Colonic mucosa (tissue), 4 donors: ENCODE measurements around the gene SLC35E1. TPM values are rescaled to one million over a fixed set of nuclear protein-coding genes. Genes with fewer than 3 reads are reported as not detected.

Source experiments
- DNase-seq: peaks from one replicate; pipeline ENCODE4 v3.0.0-alpha.2; 2020
- H3K27ac ChIP-seq: fragments of 200-600 bp; one replicate; pipeline ENCODE4 v1.8.0; 2021
- H3K27me3 ChIP-seq: fragments of 200-600 bp; one replicate; pipeline ENCODE4 v1.8.0; 2021
- H3K36me3 ChIP-seq: fragments of 200-600 bp; one replicate; pipeline ENCODE4 v1.8.0; 2021
- H3K4me1 ChIP-seq: fragments of 200-600 bp; one replicate; pipeline ENCODE4 v1.8.0; 2021; ENCODE audit warnings: mild to moderate bottlenecking
- H3K4me3 ChIP-seq: fragments of 200-600 bp; one replicate; pipeline ENCODE4 v1.8.0; 2021
- H3K9ac ChIP-seq, 2 donors: one replicate each; pipeline ENCODE4 v1.7.0; 2013; ENCODE audit warnings: control low read depth in 2 of 2, low read depth in 2 of 2, low read length in 2 of 2
- H3K9me3 ChIP-seq: fragments of 200-600 bp; one replicate; pipeline ENCODE4 v1.8.0; 2021
- intact Hi-C: fragments of 100-400 bp; cut with DNase I; formaldehyde crosslinking; loops from one replicate; pipeline ENCODE4 v1.14.1; 2022
- total RNA-seq, 2 donors: library from RNA; stranded (reverse); fragmentation: NEBNext Ultra II Directional in 1 of 2; extraction: Animal tissue kit (Norgen Biotek cat#: 25700) in 1 of 2; gene quantifications; one replicate each; pipeline ENCODE4 v1.2.1, GENCODE V29; 2021
- TF ChIP-seq, protein P1 (sequence below): fragments of 200-600 bp; IDR thresholded peaks from one replicate; pipeline ENCODE4 v1.8.0; 2022; ENCODE audit warnings: antibody characterized with exemption, mild to moderate bottlenecking
- donor health status: healthy.
- donor health status: DM: no; HTN: no; CAD: no.
- donor health status: DM: no; HTN: no; CAD: no.

The SLC35E1 gene
- 10 to 100 TPM; 44.4 to 47.7 TPM for total RNA-seq

DNA sequence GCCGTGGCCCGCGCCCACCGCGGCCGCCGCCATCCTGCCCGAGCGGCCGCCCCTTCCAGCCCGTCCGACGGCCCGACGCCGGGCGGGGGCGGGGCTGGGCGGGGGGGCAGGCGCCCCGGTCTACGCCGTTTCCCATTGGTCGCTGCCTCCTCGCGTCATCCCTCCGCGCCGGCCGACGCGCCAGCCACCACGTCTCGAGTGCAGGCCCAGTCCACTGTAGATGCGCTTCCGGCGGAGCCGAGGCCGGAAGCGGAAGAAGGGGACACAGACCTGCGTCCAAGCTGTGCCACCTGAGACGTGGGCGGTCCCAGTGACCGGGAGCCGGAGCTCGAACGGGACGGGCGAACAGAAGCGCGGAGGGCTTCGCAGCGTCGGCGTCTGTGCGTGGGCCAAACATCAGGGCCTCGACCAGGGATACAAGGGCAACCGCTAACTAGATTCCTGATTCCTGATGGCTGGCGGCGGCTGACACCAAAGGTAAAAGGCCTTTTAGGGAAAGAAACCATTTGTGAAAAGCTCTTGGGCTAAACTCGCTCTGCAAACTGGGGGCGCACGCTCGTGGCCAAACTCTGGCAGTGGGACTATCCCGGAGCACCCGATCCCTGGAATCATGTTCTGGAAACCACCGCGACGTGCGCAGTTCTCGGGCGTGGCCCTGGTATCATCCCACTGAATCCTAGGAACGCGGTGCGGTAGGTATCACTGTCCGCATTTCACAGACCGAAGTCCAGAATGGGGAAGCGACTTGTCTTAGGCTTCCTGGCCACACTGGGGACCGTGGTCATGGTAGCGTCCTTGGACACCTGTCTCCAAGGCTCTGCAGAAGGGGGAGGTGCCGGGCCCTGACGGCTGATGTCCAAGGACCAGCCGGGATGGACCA lies at the start of gene SLC35E1:
SLC35E1 (minus strand) TSS at position 84 of the 880 bp plus-strand sequence; CDS start at position 33, 51 bp downstream.
- Histone ChIP-seq H3K27me3 (no peaks in the 10 kb centered on the region), H3K4me1 (peaks cover 8% of the 10 kb centered on the region), H3K4me3 (peak within 1 kb of the TSS; percentile 99), H3K9me3 (no peaks in the 10 kb centered on the region), H3K9ac (peak within 1 kb of the TSS; percentile 88 to 92), H3K27ac (peak within 1 kb of the TSS; percentile 80), H3K36me3 (peaks cover 7% of the 10 kb centered on the region)
- TF ChIP-seq, protein P1, sequence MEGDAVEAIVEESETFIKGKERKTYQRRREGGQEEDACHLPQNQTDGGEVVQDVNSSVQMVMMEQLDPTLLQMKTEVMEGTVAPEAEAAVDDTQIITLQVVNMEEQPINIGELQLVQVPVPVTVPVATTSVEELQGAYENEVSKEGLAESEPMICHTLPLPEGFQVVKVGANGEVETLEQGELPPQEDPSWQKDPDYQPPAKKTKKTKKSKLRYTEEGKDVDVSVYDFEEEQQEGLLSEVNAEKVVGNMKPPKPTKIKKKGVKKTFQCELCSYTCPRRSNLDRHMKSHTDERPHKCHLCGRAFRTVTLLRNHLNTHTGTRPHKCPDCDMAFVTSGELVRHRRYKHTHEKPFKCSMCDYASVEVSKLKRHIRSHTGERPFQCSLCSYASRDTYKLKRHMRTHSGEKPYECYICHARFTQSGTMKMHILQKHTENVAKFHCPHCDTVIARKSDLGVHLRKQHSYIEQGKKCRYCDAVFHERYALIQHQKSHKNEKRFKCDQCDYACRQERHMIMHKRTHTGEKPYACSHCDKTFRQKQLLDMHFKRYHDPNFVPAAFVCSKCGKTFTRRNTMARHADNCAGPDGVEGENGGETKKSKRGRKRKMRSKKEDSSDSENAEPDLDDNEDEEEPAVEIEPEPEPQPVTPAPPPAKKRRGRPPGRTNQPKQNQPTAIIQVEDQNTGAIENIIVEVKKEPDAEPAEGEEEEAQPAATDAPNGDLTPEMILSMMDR, result no peak
- peak; percentile 96 for DNase-seq
- intact Hi-C loops, result loop anchor here (5.0 kb wide), 1 partner anchor 55 kb away; the partner anchor contains the start of gene MED26

DNA sequence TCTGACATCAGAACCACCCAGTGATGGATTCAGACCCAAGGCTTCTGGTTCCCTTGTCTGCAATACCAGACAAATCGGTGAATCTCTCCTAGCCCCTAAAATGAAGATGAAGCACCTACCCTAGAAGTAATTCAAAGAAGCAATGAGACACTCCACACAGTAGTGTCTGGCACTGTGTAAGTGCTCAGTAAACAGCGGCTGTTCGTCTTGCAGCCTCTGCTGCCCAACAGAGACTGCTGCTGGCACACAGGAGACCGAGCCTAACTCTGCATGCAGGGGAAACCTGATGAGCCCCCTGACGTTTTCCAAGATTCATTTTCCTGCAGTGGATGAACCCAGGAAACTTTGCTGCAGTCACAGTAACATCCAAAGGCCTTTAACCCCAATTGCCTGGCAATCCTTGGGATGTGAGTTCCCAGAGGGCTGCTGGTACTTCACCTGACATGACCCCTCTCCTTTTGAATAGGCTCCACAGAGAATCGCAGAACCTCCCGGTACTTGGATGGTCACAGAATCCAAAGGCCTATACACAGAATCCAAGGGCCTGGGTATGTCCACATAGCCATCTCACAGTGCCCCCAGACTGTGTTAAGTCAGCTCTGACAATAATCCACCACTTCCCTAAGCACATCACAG lies 49.1 kb upstream of the SLC35E1 start:
- Histone ChIP-seq H3K9ac (no peak overlapping the region), H3K4me1 (no peaks in the 10 kb centered on the region), H3K36me3 (peaks cover 3% of the 10 kb centered on the region), H3K4me3 (no peak overlapping the region), H3K27me3 (no peaks in the 10 kb centered on the region), H3K27ac (no peak overlapping the region), H3K9me3 (no peaks in the 10 kb centered on the region)
- no peak for DNase-seq
- TF ChIP-seq, protein P1, result no peak
- intact Hi-C loops, result no loop called here

DNA sequence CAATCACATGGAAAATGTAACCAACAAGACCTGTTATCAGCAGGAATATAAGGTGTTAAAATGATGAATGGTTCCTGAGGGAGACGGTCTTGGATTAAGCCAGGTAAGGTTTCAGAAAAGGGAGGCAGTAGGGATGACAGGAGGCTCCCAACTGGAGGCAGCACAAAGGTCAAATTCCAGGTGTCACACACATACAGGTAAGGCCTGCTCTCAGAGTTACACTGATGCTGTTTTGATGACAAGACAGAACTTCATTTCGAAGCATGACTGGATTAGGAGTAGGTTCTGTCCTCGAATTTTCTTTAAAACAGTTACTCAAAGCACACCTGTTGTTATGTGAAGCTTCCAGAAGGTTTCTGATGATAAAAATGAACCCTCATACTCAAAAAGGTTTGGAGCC lies 48.4 kb upstream of the SLC35E1 start:
- Histone ChIP-seq H3K9me3 (no peaks in the 10 kb centered on the region), H3K27ac (no peak overlapping the region), H3K4me3 (no peak overlapping the region), H3K27me3 (no peaks in the 10 kb centered on the region), H3K36me3 (peaks cover 3% of the 10 kb centered on the region), H3K4me1 (no peaks in the 10 kb centered on the region), H3K9ac (no peak overlapping the region)
- intact Hi-C loops, result no loop called here
- TF ChIP-seq, protein P1, result no peak
- DNase-seq, result no peak

DNA sequence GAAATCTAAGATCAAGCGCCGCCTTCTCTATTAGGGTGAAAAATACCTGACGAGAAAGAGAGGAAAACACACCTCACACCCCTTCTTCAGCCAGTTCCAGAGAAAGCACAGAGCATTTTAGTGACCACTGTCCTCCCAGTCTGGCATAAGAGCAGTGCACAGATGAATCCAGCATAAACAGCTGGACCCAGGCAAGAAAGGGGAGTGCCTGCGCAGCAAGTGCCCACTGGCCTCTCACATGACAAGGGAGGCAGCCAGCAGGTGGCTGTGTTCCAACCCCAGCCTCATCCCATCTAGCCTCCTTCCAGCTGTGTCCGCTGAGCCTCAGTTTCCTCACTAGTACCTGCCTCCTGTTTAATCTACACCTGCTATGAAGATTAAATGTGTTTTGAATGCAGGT lies 47.8 kb upstream of the SLC35E1 start:
- H3K4me1 ChIP-seq, result no peaks in the 10 kb centered on the region
- no peak overlapping the region for H3K4me3 ChIP-seq
- intact Hi-C loops, result no loop called here
- no peak overlapping the region for H3K9ac ChIP-seq
- no peak for DNase-seq
- TF ChIP-seq, protein P1, result no peak
- no peak overlapping the region for H3K27ac ChIP-seq
- peaks cover 3% of the 10 kb centered on the region for H3K36me3 ChIP-seq
- no peaks in the 10 kb centered on the region for H3K9me3 ChIP-seq
- H3K27me3 ChIP-seq, result no peaks in the 10 kb centered on the region

DNA sequence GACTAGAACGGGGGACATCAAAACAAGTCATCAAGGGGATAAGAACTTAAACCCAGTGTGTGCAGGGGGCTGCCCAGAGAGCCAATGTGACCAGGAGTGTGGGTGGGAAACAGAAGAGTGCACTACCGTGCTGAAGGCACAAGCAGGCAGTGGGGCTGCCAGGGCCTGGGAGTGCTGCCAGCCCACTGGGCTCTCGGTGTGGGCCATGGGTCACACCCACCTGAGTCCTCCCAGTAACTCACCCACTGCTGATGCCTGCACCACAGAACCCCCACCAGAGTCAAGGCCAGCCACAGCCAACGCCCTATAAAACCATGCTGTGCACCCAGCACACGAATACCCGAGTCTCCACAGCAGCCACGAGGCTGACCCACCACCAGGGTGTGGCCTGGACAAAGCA lies 47.2 kb upstream of the SLC35E1 start:
- no peaks in the 10 kb centered on the region for H3K27me3 ChIP-seq
- H3K4me3 ChIP-seq, result no peak overlapping the region
- peaks cover 3% of the 10 kb centered on the region for H3K36me3 ChIP-seq
- intact Hi-C loops, result no loop called here
- H3K4me1 ChIP-seq, result no peaks in the 10 kb centered on the region
- peak overlapping the region in 1 of 2 donors; percentile 1 for H3K9ac ChIP-seq
- no peaks in the 10 kb centered on the region for H3K9me3 ChIP-seq
- no peak overlapping the region for H3K27ac ChIP-seq
- TF ChIP-seq, protein P1, result no peak
- no peak for DNase-seq
